Uterus (tissue), 2 donors: ENCODE data around the gene ANAPC15.

Source experiments
- POLR2A ChIP-seq, 2 donors: fragments of 450-650 bp; IDR thresholded peaks; one replicate each; pipeline ENCODE4 v1.6.1; 2016; ENCODE audit warnings: antibody characterized with exemption in 2 of 2, mild to moderate bottlenecking in 1 of 2, moderate library complexity in 1 of 2
- TF ChIP-seq, protein P1 (sequence below), 4 experiments: fragments of 200-600 bp in 2 of 4; fragments of 450-650 bp in 2 of 4; sonication (generic) in 2 of 4; IDR thresholded peaks; one replicate each; pipeline ENCODE4 v1.5.1; 2016 to 2019; ENCODE audit warnings: antibody characterized with exemption in 4 of 4, mild to moderate bottlenecking in 2 of 4, moderate library complexity in 1 of 4

DNA sequence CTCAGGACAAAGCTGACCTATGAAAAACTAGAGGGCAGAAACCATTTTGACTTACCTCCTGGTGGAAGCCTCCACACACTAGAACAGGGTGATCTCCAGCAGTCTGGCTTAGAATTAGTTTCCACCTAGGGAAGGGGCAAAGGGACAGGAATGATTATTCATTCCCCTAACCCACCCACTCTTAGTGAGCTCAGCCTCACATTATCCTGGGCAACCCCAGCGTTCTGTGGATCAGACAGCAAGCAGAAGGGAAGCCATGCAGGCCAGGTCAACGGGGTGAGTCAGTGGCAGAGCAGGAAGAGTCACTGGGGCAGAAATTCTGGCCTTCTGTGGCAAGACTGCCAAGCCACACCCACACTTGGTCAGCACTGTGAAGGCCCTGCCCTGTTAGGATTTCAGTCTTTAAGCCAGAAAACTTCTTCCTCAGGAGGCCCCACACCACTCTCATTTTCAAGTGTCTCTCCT lies 42.7 kb downstream of the ANAPC15 start:
- TF ChIP-seq, protein P1, sequence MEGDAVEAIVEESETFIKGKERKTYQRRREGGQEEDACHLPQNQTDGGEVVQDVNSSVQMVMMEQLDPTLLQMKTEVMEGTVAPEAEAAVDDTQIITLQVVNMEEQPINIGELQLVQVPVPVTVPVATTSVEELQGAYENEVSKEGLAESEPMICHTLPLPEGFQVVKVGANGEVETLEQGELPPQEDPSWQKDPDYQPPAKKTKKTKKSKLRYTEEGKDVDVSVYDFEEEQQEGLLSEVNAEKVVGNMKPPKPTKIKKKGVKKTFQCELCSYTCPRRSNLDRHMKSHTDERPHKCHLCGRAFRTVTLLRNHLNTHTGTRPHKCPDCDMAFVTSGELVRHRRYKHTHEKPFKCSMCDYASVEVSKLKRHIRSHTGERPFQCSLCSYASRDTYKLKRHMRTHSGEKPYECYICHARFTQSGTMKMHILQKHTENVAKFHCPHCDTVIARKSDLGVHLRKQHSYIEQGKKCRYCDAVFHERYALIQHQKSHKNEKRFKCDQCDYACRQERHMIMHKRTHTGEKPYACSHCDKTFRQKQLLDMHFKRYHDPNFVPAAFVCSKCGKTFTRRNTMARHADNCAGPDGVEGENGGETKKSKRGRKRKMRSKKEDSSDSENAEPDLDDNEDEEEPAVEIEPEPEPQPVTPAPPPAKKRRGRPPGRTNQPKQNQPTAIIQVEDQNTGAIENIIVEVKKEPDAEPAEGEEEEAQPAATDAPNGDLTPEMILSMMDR (IDR thresholded peaks at IDR 0.05) = no peak
- peak in 1 of 2 donors; percentile 18 for TF ChIP-seq POLR2A (IDR thresholded peaks at IDR 0.05)
